D721Med (cell line): Measurements from ENCODE around the gene ZBTB3.
"Not testable (repeated sequence)": the region's sequence is repeated elsewhere in the genome, so short reads cannot be mapped to it uniquely, and the experiment has no call there.

Experiments
- DNase-seq: peaks from one replicate; pipeline ENCODE4 v3.0.0; 2011; ENCODE audit warnings: low spot score; ENCODE audit not compliant: insufficient read length
- FAIRE-seq: peaks from 2 replicates; lab custom pipeline; 2011; peaks lifted over from hg19 to GRCh38; lab: Jason Lieb, UNC
- TF ChIP-seq, protein P1 (sequence below): IDR thresholded peaks from 2 replicates; pipeline ENCODE4 v1.5.1; 2012; ENCODE audit warnings: mild to moderate bottlenecking, control low read depth; ENCODE audit not compliant: insufficient read depth; ENCODE audit errors: missing control alignments

The ZBTB3 gene

DNA sequence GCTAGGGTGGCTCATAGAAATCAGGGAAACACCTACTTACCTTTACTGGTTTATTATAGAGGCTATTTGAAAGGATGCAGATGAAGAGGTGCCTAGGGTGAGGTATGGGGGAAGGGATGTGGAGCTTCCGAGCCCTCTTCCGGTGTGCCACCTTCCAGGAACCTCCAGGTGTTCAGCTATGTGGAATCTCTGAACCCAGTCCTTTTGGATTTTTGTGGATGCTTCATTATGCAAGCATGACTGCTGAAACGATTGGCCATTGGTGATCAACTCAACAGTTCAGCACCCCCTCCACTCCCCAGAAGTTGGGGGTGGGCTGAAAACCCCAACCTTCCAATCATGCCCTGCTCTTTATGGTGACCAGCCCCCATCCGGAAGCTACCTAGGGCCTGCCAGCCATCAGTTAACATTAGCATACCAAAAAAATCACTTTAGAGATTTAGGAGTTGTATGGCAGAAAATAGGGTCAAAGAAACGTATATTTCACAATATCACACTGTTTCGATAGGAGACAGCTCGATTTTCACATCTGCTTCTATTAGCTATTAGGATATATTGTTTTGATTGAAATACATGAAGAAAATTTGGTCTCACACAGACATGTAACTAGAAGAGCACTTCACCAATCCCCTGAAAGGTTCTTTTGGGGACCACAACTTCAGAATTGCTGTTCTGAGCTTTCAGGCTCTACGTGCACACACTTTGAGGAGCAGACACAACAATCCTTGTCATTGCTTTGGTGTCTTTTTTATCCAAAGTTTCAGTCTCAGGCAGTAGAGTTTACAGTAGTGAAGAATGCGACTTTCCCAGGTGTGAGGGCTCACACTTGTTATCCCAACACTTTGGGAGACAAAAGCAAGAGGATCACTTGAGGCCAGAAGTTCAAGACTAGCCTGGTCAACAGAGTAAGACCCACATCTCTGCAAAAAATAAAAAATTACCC, 4.2 kb upstream of the ZBTB3 start:
- TF ChIP-seq, protein P1, sequence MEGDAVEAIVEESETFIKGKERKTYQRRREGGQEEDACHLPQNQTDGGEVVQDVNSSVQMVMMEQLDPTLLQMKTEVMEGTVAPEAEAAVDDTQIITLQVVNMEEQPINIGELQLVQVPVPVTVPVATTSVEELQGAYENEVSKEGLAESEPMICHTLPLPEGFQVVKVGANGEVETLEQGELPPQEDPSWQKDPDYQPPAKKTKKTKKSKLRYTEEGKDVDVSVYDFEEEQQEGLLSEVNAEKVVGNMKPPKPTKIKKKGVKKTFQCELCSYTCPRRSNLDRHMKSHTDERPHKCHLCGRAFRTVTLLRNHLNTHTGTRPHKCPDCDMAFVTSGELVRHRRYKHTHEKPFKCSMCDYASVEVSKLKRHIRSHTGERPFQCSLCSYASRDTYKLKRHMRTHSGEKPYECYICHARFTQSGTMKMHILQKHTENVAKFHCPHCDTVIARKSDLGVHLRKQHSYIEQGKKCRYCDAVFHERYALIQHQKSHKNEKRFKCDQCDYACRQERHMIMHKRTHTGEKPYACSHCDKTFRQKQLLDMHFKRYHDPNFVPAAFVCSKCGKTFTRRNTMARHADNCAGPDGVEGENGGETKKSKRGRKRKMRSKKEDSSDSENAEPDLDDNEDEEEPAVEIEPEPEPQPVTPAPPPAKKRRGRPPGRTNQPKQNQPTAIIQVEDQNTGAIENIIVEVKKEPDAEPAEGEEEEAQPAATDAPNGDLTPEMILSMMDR: no peak
- no peak for FAIRE-seq
- no peak for DNase-seq

DNA sequence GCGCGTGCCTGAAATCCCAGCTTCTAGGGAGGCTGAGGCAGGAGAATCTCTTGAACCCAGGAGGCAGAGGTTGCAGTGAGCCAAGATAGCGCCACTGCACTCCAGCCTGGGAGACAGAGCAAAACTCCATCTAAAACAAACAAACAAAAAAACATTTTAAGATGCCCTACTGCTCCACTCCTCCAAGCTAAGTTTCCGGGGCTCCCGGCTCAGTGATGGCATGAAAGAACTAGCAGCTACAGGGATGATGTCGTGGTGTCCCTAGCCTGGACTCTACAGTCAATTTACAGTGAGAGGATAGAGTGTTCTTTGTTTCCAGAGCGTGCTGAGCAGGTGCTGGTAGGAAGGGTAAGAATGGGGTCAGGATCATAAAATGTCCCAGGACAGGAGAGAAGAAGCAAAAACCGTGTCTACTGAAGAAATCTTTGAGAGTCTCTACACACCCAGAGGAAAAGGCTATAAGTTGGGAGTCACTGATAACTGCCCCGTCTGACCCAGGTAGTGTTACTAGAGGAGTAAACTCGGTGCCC, 1.2 kb upstream of the ZBTB3 start:
- DNase-seq (no peak), FAIRE-seq (no peak)
- TF ChIP-seq, protein P1: no peak

DNA sequence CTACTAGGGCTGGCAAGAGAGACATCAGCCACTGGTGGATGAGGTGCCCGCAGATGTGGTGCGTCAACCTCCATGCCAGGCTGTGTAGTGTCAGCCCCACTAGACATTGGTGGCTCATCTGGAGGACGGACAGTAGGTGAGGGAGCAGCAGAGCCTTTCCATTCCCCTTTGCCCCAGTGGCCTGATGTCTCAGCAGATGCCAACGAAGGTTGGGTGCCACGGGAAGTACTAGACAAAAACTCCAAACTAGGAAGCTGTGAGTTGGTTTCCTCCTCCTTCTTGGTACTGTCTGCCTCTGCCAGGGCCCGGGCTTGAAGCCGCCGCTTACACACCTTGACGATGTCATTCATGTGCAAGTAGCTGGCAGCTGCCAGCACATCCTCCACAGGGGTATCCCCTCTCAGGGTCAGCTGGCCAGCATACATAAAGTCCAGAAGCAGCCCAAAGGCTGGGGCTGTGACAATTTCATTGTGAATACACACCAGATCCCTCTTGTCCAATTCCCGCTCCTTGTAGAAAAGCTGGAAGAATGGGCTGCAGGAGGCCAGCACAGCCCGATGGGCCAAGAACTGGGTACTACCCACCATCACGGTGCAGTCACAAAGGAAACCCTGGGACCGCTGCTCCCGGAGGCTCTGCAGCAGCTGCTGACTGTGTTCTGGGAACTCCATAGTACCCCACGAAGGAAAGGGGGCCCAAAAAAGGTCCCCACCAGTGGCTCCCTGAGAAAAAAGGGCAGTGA, 795 bp downstream of the ZBTB3 start:
- FAIRE-seq (no peak), DNase-seq (no peak)
- TF ChIP-seq, protein P1: no peak

DNA sequence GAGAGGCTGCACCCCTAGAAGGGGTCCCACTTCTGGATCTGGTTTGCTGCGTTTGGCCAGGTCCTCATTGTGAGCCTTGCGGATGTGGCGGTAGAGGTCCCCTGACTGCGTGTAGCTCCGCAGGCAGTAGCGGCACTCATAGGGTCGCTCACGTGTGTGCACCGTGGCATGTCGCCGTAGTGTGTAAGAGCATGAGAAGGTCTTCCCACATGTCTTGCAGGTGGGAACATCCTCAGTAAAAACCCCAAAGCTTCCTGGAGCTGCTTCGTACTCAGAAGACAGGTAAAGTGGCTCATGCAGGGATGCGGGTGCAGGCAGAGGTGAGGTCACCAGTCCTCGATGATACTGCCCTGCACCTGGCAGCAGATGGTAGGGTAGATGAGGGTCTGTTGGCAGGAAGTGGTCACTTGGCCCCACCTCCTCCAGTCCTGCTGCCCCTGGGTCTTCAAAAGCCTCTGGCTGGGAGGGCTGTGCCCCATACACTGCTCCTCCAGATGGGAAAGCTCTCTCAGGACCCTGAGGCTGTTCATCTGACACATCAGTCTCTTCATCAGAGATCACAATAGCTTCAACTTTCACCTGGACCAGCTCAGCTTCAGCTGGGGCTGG, 1.7 kb downstream of the ZBTB3 start:
- DNase-seq (no peak), FAIRE-seq (no peak)
- TF ChIP-seq, protein P1: no peak

DNA sequence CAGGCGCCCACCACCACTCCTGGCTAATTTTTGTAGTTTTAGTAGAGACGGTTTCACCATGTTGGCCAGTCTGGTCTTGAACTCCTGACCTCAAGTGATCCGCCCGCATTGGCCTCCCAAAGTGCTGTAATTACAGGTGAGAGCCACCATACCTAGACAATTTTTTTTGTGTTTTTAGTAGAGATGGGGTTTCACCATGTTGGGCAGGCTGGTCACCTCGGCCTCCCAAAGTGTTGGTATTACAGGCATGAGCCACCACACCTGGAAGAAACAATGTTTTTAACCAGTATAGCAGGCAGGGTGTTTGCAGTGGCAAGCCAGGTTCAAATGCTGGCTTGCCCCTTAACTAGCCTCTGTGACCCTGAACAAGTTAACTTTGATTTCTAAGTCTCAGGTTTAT, 4.0 kb downstream of the ZBTB3 start:
- FAIRE-seq, DNase-seq: not testable (repeated sequence)

DNA sequence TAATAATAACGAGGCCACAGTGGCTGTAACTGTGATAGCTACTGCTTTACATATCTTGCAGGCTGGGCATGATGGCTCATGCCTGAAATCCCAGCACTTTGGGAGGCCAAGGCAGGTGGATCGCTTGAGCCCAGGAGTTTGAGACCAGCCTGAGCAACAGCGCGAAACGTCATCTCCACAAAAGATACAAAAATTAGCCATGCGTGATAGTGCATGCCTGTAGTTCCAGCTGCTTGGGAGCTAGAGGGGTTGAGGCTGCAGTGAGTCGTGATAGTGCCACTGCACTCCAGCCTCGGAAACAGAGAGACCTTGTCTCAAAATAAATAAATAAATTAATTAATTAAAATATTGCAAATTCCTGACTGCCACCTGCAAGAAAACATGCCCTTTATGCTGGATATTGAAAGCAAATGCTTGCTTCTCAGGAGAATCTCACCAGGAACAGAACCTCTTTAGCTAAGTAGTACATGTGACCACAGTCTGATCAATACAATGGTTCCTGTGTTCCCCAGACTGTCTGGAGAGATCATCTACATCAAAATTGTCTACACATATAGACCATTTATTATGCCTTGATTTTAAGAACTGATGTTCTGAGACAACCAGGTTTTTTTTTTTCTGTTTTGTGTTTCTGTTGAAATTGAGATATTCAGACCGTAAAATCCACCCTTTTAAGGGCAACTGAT, 6.3 kb downstream of the ZBTB3 start:
- TF ChIP-seq, protein P1: no peak
- no peak for FAIRE-seq
- DNase-seq: no peak

DNA sequence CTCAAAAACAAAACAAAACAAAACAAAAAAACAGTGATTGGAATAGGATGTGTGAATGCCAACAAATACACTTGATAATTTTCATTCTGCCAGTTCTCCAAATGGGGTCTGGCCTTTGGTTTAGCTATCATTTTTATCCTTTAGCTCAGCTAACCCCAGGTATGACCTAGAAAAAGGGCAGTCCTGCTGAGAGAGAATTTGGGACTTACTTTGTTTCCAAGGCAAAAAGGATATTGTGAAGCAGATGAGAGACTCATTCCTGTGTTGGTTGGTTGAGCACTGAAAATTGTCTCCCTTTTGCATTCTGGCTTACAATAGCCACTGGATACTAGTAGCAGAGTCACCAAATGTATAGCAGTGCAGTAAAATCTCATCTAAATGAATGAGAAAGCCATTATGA, 16.8 kb downstream of the ZBTB3 start:
- FAIRE-seq (no peak), DNase-seq (no peak)

More for the DNA sequence above, 16.8 kb downstream of the ZBTB3 start:
- TF ChIP-seq, protein P1: no peak
